ENCODE data around the gene ARHGAP44.
A peak's percentile ranks its signal among the peaks of the same experiment; 100 is the strongest.
"Not testable (repeated sequence)": the region's sequence is repeated elsewhere in the genome, so short reads cannot be mapped to it uniquely, and the experiment has no call there.

Gene ARHGAP44

DNA sequence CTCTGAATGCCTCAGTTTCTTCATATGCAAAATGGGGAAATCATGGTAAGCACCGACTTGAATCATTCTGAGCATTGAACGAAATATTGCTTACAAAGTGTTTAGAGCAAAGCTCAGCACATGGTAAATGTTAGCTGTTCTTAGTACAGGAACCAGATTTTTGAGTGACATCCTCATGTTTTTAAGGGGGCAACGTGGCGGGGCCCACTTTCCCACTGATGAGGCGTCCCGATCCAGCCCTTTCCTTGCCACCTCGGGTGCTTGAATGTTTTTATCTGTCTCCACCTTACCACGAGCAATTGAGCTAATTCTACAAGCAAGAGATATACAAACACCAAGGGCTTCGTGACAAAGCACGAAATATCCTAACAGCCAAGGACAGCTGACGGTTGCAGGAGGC, 178.7 kb downstream of the ARHGAP44 start:
- DNase-seq: no peak

DNA sequence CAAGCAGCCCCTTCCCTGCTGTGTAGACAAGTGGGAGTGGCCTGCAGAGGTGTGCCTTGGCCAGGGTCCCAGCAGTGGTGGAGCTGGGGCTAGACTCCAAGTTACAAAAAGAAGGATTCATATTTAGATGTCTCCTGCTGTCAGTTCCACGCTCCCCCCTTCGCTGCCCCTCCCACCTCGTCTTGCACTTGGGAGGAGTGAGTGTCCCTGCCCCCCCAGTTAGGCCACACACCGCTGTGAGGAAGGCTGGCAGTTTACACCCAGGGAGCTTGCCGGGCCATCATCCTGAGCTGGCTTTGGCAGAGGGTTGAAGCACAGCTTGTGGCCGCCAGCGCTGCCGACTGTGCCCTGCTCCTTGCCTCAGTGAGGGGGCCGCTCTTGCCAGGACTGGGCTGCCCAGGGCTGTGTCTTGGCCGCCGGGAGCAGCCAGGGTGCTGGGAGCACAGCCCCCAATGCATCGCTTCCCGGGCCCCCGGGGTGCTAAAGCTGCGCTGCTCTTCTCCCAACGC, 184.3 kb downstream of the ARHGAP44 start:
- no peak for DNase-seq

DNA sequence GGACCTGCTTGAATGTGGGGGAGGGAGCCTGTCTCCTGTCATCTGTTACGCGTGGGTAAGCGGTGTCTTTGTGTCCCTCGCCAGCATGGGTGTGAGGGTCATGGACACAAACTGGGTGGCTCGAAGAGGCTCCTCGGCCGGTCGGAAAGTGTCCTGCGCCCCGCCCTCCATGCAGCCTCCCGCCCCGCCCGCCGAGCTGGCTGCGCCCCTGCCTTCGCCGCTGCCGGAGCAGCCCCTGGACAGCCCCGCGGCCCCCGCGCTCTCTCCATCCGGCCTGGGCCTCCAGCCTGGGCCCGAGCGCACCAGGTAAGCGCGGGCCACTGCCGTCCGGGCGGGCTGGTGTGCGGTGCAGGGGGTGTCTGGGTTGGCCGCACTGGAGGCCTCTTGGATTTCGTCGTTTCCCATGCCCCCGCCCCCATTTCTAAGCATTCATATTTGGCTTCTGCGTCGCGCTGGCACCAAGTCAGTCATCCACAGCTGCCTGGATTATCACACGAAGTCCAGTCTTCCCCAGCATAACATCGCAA, 184.8 kb downstream of the ARHGAP44 start:
- DNase-seq: no peak

DNA sequence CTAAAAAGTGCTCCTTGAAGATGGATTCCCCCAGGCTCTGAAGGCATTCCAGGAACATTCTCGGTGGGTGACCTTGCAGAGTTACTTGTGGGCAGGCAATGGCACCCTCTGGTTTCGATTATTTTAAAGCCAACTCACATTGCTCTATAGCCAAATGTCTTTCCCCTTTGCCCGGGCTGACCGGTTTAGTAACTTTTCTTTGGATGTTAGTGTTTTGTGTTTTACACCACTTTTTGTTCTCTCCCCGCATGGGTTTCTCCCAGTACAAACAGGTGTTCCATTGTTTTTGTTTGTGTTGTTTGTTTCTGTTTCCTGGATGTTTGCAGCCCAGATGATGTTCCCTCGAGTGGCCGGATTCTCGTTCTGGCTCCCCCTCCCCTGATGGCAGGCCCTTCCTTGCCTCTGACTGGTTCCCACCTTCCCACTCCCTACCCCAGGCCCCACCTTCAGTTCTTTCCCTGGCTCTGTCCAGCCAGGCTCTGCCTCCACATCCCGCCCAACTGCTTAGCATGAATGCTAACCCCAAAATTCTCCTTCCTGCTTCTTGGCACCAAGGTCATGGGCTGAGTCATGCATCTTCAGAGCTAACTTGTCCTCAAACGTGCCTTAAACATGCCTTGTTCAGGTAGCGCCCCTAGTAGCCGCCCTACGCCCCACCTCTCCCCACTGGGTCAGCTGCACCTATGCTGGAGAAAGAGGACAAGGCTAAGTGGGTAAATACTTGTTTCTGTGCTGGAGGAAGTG, 187.9 kb downstream of the ARHGAP44 start:
- DNase-seq: no peak

DNA sequence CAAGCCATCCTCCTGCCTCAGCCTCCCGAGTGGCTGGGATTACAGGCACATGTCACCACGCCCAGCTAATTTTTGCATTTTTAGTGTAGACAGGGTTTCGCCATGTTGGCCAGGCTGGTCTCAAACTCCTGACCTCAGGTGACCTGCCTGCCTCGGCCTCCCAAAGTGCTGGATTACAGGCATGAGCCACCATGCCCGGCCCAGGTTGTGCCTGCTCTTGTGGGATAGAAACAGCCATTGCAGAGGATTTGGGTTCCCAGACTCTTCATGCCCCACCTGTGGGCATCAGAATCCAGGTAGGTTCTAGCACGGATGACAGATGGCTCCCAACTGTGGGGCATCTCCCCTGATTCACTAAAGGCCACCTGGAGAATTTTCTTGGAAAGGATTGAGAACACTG, 189.5 kb downstream of the ARHGAP44 start:
- not testable (repeated sequence) for DNase-seq

DNA sequence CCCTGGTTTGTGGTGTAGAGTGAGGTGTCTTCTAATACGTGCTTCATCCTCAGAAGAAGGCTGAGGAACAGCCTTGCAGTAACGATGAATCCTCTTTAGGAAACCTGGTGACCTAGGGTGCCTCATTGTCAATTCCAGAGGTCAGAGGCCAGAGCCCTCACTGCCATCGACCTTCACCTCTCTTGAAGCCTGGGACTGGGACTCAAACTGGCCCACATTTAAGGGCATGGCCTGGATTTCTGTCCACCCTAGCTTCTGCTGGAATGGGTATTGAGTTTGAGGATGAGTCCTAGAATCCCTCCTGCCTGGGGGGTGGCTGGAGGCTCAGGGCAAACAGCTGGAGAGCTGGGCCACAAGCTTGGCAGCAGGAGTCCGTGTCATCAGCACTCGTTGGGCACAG, 189.9 kb downstream of the ARHGAP44 start:
- no peak for DNase-seq

DNA sequence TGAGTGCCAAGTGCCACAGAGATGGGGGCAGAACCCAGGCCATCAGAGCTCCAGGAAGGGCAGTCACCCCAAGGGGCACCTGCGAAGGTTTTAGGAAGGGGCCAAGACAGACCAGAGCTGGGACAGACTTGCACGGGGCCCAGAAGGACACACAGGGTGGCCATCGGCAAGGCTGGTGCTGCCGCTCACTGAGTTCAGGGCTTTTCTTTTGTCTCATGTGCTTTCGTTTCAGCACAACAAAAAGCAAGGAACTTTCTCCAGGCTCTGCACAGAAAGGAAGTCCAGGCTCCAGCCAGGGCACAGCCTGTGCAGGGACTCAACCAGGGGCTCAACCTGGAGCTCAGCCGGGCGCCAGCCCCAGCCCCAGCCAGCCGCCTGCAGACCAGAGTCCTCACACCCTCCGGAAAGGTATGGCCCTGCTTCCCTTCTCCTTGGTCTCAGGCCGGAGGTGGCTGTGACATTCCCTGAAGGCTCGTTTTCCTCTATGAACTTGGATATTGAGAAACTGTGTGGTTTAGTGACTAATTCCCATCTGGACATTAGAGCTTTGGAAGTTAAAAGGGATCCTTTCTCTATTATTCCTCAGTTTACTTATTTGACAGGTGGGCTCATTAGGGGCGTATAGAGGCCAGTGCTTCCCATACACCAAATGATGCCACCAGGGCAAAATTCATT, 190.7 kb downstream of the ARHGAP44 start:
- DNase-seq: no peak

DNA sequence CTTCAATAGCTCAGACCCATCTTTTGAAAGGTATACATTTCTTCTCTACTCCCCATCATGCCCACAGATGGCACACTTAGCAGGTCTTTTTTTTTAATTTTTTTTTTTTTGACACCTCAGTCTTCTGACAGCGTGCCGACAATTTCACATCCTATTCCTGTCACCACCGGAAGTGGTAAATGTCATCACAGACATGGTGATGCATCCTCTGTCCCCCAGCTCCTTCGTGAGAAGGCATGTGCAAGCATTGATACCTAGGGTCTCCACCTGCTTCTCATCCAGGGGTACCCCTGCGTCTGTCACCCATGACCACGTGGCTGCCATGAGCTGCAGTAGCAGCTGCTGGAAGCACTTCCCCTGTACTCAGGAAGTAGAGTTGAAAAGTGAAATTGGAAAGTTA, 192.9 kb downstream of the ARHGAP44 start:
- peak; percentile 49 for DNase-seq

DNA sequence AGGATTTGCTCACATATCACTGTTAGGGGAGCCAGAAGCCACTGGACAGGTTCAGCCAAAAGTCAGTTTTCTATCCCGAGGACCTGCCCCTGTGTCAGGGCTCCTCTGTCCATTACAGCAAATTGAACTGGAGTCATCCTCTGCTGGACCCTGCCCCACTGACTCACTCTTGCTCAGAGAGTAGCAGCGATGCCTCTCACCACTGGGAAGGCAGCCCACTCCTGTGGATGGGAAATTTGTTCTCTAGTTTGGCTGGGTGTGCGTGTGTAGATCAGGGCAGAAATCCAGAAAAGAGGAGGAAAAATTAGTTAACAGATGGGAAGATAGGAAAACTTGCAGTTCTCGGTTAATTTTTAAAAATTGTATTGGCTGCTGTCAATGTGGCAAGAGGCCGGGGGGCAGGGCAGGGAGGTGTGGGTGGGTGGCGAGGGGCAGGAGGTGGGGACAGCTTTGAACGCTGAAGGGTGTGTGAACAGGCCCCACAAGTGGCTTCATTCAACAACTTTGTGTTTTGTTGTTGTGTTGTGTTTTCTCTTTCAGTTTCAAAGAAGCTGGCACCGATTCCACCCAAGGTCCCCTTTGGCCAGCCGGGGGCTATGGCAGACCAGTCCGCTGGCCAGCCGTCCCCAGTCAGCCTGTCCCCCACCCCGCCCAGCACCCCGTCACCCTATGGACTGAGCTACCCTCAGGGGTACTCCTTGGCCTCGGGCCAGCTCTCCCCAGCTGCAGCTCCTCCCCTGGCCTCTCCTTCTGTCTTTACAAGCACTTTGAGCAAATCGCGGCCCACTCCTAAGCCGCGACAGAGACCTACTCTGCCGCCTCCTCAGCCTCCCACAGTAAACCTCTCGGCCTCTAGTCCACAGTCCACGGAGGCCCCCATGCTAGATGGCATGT, 194.9 kb downstream of the ARHGAP44 start:
- DNase-seq: no peak

DNA sequence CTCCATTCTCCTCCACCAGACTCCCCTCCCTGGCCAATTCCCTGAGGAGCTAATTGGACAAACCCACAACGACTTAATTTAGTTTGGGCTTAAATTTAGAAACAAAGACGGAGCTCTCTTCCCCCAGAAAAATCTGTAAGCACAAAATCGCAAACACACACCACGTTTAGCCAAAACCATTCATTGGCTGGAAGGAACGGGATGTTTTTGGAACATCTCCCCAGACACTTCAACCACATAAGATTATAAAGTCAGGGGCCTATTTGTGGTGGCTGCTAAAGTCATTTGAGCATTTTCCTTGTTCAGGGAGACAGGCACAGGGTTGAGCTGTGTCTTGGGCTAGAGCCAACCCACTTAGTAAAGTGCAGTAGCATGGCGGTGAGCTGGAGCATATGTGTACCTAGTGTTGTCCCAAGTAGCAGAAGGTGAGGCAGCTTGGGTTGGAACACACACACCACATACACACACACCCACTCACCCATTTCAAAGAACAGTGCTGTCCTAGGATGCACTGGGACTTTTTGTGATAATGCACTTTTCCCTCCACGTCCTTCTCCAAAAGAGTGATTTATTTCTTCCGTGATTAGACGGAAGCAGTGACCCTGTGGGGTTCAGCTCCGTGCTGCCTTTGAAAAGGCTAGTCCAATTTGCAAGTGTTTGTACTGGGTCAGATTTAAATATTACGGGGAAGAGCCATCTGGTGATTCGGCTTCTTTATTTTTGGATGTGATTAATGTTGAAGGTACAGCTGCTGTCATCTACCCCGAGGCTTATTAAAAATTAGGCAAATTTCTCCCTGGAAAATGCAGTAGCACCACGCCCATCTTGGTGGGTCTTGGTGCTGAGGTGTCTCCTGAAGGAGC, 196.4 kb downstream of the ARHGAP44 start:
- DNase-seq: no peak

DNA sequence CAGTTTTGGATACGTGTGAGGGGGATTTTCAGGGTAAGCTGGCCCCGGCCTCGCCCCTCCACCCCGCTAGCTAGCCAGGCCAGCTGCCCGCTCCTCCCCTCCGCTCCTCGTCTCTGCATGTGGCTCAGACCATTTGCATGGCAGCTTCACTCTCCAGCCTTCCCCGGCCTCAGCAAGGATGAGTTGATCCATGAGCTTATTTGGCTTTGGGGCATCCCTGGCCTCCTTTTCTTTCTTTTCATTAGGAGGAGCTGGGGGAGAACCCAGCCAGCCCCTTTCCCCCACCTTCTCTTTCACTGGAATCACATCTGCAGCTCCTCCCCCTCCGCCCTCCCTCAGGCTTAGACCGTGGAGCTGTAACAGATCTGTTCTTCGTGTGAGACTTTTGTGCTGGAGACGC, 197.8 kb downstream of the ARHGAP44 start:
- no peak for DNase-seq

DNA sequence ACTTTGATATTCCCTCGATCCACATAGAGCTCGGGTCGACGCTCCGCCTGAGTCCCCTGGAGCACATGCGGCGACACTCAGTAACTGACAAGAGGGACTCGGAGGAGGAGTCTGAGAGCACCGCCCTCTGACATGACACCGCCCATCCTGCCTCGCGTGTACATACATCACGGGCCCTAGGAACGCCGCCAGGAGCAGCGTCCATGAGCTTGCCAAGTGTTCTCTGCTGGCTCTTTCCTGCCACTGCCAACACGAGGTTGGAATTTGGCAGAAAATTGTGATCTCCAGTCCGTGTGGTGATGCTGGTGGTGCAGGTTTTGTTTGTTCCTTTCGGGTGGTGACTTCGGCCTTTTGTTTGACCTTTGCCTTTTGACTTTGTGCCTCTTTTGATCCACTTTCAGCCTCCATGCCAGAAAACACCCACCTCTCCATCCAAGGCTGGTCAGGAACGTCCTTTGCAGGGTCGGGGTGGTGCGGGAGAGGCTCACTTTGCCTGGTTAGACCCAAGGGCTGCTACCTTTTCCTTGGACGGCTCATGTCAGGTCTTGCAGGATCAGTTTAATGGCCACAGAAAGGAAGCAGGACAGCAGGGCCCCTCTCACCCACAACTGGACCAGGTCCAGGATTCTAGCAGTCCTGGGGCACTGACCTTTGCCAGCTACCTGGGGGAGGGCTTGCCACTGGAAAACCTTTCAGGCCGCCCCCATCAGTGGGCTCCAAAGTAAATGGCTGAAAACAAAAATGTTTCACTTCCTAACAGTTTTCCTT, 200.9 kb downstream of the ARHGAP44 start:
- no peak for DNase-seq

DNA sequence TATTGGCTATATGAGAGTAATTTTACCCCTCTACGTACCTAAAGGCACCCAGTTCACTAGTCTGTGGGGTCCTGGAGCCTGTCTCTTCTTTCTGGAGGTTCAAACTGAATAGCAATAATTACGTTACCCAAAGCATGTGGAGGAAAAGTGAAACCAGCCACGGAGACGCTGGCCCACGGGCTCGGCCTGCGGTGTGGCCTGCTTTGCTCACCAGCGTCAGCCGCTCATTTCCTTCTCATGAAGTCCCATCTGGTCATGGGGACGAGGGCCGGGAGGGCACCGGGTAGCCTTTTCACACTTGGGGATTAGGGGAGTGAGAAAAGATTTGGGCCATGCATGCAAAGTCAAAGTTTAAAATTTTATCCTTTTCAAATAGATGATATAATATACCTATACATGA, 201.6 kb downstream of the ARHGAP44 start:
- no peak for DNase-seq

DNA sequence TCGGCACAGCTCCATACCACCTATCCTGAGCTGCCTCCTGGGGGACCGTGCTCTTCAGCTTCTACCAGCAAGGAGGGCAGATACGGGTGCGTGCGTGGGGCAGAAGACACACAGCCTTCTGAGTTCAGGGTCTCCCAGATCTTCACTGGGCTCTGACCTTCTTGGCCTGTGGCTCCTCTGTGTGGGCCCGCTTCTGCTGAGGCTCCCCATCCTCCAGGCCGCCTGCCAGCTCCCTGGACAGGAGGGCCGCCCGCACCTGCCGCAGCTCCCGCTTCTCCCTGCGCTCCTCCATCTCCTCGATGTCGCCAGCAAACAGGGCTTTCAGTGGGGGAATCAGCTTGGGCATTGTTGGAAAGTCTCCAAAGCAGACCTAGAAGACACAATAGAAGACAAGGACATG, 203.4 kb downstream of the ARHGAP44 start:
- DNase-seq: no peak

DNA sequence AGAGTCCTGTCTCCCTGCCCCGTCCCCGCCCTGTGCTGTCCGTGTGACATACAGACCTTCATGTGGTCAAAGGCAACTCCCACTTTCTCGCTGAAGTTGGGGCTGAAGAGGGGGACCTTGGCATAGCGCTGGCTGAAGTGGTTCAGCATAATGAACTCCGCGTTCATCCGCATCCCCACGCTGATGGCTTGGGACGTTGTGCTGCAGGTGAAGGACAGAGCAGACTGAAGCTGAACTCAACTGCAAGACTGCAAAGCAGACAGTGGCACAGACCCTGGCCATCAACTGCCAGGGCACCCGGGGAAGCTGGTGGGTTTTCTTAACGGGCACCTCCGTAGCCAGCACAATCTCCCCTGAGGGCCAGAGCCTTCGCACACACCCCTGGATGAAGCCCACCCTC, 204.3 kb downstream of the ARHGAP44 start:
- no peak for DNase-seq

DNA sequence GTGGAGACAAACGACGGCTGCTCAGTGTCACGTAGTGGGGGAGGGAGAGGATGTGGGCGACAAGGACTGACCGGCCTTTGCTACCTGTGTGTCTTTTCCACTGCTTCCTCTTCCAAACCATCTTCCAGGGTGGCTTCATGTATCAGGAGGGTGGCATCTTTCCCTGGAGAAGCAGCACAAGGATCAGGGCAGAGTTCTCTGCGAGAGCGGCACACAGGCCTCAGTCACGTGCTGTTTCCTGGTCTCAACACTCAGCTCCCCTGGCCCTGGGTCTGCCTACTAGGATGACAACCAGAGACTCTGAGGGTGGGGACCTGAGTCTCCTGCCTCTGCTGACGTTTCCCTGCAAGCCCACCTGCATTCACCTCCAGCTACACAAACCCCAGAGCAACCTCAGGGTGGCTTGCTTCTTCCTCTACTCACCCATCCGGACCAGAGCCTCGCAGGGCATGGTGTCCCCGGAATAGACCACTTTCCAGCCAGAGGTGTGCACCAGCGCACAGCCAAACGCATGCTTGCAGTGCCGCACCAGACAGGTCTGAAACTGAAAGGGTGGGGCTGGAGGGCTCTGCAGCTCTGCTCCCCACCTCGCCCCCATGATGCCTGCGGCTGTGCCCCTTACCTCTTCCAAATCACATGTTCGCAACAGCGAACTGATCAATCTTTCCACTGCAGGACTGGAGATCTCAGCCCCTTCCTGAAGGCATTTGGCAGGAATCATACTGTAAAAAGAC, 205.2 kb downstream of the ARHGAP44 start:
- no peak for DNase-seq

DNA sequence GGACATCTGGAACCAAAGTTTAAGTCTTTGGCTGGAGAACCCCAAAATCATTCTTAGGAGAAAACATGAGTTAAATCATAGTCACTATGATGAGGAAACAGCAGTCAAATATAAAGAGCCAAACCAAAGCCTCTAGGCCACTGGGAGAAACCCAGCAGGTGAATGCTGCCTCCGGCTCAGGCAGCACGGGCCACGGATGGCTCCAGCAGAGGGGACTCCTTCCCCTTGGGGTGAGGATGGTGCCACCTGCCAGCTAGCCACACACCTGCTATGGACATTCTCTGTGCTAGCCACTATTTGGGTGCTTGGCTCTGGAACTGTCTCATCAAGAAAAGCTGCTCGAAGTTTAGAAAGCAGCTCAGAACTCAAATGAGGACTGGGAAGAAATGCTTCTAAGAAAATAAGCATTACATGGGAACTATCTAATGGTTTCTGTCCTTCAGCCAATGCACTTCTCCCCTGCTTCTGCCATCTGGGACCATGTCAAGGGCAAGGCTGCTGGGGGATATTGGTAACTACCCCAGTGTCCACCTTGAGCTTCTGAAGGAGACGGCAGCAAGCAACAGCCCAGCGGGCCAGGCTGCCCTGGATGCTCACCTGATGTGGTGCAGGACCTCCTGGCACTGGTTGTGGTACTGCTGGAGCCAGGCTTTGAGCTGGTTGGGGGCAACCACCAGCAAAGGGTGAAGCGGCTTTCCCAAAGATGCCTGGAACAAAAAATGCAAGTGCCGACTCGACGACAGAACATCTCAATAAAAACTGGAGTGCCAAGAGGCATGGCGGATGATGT, 206.0 kb downstream of the ARHGAP44 start:
- DNase-seq: no peak

DNA sequence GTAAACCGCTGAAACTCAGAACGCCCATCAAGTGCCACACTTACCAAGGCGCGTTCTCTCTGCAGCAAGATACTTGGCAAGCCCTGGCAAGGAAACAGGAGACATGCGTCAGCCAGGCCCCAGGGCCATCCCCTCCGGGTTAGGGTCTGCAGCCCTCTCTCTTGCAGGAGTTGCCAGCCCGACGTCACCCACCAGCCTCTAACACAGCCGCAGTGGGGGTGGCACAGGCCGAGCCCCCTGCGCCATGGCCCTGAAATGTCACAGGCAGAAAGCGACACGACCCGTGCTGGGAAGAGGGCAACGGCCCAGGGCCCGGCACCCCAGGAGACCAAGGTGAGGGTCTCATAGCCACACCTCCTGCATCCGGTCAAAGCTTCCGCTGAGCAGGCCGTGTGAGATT, 206.6 kb downstream of the ARHGAP44 start:
- DNase-seq: no peak

DNA sequence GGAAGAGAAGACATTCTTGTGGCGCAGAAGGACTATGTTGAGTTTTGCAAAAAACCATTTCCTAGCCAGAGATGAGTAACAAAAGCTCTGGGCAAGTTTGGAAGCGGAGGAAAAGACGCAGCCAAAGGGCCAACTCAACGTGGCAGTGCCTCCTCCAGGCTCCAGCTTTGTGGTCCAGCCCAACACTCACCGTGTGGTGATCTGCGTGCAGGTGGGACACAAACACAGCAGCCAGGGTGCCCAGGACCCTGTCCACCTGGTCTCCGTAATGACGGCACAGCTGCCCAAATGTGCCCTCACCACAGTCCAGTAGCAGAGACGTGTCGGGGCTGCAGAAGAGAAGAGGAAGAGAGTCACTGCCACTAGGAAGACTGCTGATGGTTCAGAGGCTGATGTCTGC, 207.1 kb downstream of the ARHGAP44 start:
- DNase-seq: no peak

DNA sequence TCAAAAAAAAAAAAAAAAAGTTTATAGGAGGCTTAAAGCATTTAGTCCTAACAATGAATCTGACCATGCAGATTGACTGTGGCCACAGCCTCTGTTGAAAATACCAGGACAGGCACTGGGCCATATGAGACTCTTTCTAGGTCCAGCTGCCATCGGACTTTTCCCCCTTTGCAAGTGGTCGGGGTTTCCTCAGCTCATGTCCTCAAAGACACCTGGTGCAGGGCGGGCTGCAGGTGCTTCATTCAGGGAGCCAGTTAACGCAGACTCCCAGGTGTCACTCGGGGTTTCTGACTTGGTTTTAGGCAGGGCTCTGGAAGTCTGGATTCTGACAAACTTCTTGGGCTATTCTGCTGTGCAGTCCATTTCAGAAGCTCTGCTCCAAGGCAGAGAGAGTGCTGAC, 207.6 kb downstream of the ARHGAP44 start:
- DNase-seq: no peak
